ENCODE measurements around the gene URI1.
"Not testable (repeated sequence)": the region's sequence is repeated elsewhere in the genome, so short reads cannot be mapped to it uniquely, and the experiment has no call there.

The URI1 gene

GRCh38 chr19:30034321-30034720 is 92.3 kb downstream of the URI1 start:
- no peak overlapping the region for H3K4me3 ChIP-seq (ENCODE audit: low read depth, low read length)
- no peak for TF ChIP-seq MAX (IDR thresholded peaks at IDR 0.05; ENCODE audit: low read depth, low read length)
- TF ChIP-seq MYC (IDR thresholded peaks at IDR 0.05; ENCODE audit: low read depth, low read length): no peak
- no peak for TF ChIP-seq POLR2A (IDR thresholded peaks at IDR 0.05; ENCODE audit: extremely low read depth, insufficient read length)
- no peak for TF ChIP-seq CTCF (IDR thresholded peaks at IDR 0.05; ENCODE audit: low read depth, low read length)
- no peak for DNase-seq (ENCODE audit: low read depth)

- TF ChIP-seq MAX (IDR thresholded peaks at IDR 0.05; ENCODE audit: low read depth, low read length): no peak
- TF ChIP-seq MYC (IDR thresholded peaks at IDR 0.05; ENCODE audit: low read depth, low read length): no peak
- no peak for TF ChIP-seq POLR2A (IDR thresholded peaks at IDR 0.05; ENCODE audit: extremely low read depth, insufficient read length)
- no peak for TF ChIP-seq CTCF (IDR thresholded peaks at IDR 0.05; ENCODE audit: low read depth, low read length)
- H3K4me3 ChIP-seq (ENCODE audit: low read depth, low read length): no peak overlapping the region
- no peak for DNase-seq (ENCODE audit: low read depth)
Measured at GRCh38 chr19:30036154-30037129, 94.4 kb downstream of the URI1 start.

GRCh38 chr19:30037835-30038234 is 95.8 kb downstream of the URI1 start:
- TF ChIP-seq POLR2A (IDR thresholded peaks at IDR 0.05; ENCODE audit: extremely low read depth, insufficient read length): no peak
- TF ChIP-seq CTCF (IDR thresholded peaks at IDR 0.05; ENCODE audit: low read depth, low read length): no peak
- DNase-seq (ENCODE audit: low read depth): no peak
- no peak overlapping the region for H3K4me3 ChIP-seq (ENCODE audit: low read depth, low read length)

- not testable (repeated sequence) for DNase-seq (ENCODE audit: low read depth); H3K4me3 ChIP-seq (ENCODE audit: low read depth, low read length)
Measured at GRCh38 chr19:30041931-30042330, 99.9 kb downstream of the URI1 start.

- not testable (repeated sequence) for H3K4me3 ChIP-seq (ENCODE audit: low read depth, low read length)
- peak; percentile 17 for DNase-seq (ENCODE audit: low read depth)
Measured at GRCh38 chr19:30043008-30043407, 101.0 kb downstream of the URI1 start.

- DNase-seq (ENCODE audit: low read depth): no peak
- H3K4me3 ChIP-seq (ENCODE audit: low read depth, low read length): no peak overlapping the region
- TF ChIP-seq MAX (IDR thresholded peaks at IDR 0.05; ENCODE audit: low read depth, low read length) (no peak), CTCF (IDR thresholded peaks at IDR 0.05; ENCODE audit: low read depth, low read length) (no peak), MYC (IDR thresholded peaks at IDR 0.05; ENCODE audit: low read depth, low read length) (no peak), POLR2A (IDR thresholded peaks at IDR 0.05; ENCODE audit: extremely low read depth, insufficient read length) (no peak)
Measured at GRCh38 chr19:30044273-30045248, 102.5 kb downstream of the URI1 start.
